ENCODE results near the gene NLRP1.

DNA sequence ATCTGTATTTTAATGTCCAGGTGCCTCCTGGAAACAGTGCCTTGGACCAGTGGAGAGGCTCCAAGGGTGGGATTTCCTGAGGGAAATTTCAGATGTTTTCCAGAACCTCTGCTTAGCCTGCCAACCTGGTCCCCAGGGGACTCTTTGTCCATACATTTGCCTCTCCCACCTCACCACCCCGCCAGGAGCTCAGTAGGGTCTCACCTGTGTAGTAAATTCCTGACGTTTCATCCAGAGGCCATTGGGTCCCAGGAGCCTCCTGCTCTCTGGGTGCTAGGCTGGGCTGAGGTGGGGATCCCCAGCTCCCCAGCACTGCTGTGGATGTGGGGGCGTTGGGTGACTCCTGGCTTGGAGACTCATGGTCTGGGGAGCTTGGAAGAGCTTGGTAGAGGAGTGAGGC lies 2.7 kb downstream of the NLRP1 start:
- TF ChIP-seq, protein P1, sequence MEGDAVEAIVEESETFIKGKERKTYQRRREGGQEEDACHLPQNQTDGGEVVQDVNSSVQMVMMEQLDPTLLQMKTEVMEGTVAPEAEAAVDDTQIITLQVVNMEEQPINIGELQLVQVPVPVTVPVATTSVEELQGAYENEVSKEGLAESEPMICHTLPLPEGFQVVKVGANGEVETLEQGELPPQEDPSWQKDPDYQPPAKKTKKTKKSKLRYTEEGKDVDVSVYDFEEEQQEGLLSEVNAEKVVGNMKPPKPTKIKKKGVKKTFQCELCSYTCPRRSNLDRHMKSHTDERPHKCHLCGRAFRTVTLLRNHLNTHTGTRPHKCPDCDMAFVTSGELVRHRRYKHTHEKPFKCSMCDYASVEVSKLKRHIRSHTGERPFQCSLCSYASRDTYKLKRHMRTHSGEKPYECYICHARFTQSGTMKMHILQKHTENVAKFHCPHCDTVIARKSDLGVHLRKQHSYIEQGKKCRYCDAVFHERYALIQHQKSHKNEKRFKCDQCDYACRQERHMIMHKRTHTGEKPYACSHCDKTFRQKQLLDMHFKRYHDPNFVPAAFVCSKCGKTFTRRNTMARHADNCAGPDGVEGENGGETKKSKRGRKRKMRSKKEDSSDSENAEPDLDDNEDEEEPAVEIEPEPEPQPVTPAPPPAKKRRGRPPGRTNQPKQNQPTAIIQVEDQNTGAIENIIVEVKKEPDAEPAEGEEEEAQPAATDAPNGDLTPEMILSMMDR (IDR thresholded peaks at IDR 0.05) = no peak
- no peak for TF ChIP-seq POLR2A (IDR thresholded peaks at IDR 0.05)
